ENCODE data around the gene PLAAT1. TPM values are rescaled to one million over a fixed set of nuclear protein-coding genes. Genes with fewer than 3 reads are reported as not detected.

The PLAAT1 gene
- total RNA-seq, 1 experiment from 2014 or later: not detected

DNA sequence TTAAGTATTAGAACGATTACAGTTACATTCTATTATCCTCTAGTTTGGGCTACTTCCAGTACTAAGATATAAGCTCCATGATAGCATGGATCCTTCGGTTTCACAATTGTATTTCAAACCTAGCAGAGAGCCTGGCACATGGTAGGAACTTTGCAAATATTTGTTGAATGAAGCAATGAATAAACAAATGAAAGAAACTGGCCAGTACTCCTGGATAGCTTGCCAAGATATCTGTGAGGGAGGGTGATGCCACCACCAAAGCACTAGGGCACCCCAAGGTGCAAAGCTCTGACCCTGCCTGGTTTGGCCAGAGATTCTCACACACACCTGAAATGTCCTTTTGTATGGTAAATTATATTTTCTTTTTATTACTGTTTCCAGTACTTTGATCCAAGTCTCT, 44.3 kb upstream of the PLAAT1 start (continued):
- TF ChIP-seq, protein P1, sequence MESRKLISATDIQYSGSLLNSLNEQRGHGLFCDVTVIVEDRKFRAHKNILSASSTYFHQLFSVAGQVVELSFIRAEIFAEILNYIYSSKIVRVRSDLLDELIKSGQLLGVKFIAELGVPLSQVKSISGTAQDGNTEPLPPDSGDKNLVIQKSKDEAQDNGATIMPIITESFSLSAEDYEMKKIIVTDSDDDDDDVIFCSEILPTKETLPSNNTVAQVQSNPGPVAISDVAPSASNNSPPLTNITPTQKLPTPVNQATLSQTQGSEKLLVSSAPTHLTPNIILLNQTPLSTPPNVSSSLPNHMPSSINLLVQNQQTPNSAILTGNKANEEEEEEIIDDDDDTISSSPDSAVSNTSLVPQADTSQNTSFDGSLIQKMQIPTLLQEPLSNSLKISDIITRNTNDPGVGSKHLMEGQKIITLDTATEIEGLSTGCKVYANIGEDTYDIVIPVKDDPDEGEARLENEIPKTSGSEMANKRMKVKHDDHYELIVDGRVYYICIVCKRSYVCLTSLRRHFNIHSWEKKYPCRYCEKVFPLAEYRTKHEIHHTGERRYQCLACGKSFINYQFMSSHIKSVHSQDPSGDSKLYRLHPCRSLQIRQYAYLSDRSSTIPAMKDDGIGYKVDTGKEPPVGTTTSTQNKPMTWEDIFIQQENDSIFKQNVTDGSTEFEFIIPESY (IDR thresholded peaks at IDR 0.05; ENCODE audit: extremely low read depth, insufficient replicate concordance, low read length): no peak
- TF ChIP-seq ZNF274 (IDR thresholded peaks at IDR 0.05; ENCODE audit: low read depth, low read length): no peak

DNA sequence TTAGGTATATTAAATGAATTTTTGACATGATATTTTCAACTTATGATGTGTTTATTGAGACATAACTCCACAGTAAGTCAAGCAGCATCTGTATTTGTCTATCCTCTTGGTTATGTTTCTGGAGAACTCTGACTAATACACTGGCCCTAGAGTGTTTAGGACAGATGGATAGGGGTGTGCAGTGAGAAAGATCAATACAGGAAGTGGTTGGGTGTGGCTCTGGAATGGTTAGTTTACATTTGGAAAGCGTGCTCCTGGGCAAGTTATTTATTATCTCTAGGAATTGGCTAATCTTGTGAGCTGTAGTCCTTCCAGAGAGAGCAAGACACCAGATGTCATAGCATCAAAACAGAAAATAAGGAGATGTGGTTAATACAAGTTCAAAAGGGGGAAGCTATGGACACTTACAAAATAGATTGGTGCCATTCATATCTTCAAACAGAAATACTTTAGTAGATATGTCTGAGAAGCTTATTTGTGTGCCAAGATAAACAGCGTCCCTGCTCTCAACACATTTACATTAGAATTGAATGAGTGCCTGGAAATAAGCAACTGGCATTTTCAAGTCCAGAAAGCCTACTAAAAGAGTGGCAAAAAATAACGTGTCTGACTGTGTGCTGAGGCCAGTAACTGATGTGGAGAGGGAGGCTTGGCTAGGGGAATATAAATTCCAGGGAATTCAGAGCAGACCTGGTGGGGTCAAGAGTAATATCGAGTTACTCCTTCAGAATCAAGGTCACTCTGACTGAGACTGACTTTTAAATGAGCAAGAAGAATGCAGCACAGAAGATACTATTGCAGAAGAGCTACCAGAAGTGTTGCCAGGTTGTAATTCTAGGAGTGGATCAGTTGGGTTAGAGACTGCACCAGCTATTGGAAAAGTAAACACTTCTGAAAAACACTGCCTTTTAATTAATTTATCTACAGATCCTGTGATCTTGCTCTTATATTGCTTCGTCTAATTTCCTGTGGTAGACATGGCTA, 33.4 kb upstream of the PLAAT1 start:
- Histone ChIP-seq H3K27ac (ENCODE audit: low read depth, low read length) (no peak overlapping the region), H3K36me3 (ENCODE audit: control insufficient read depth in 1 of 2, insufficient read depth in 2 of 2, low read length in 2 of 2) (no peaks in the 10 kb centered on the region), H3K9me3 (ENCODE audit: control insufficient read depth in 1 of 2, insufficient read depth in 1 of 2, low read depth in 1 of 2, low read length in 2 of 2) (no peaks in the 10 kb centered on the region), H3K27me3 (ENCODE audit: insufficient read depth, low read length) (0 out of 2 replicates have a peak, but pooled peaks cover 9% of the 10 kb centered on the region), H3K79me2 (ENCODE audit: insufficient read depth, low read length) (no peaks in the 10 kb centered on the region), H3K9ac (ENCODE audit: low read length) (no peak overlapping the region), H4K20me1 (ENCODE audit: insufficient read depth) (no peaks in the 10 kb centered on the region), H2AFZ (ENCODE audit: low read depth, low read length, poor library complexity, severe bottlenecking) (no peak overlapping the region), H3K4me2 (ENCODE audit: low read length) (no peak overlapping the region), H3K4me3 (replicated peaks in 1 of 2; ENCODE audit: low read depth in 1 of 2, low read length in 2 of 2) (no peak overlapping the region), H3K4me1 (ENCODE audit: control insufficient read depth in 1 of 2, insufficient read depth in 2 of 2, low read length in 2 of 2) (no peaks in the 10 kb centered on the region), H3K9me2 (ENCODE audit: insufficient read depth) (no peaks in the 10 kb centered on the region)
- TF ChIP-seq SIN3A (IDR thresholded peaks at IDR 0.05; ENCODE audit: low read depth): no peak
- TF ChIP-seq FOSL1 (IDR thresholded peaks at IDR 0.05; ENCODE audit: low read depth): no peak
- no peak for TF ChIP-seq YY1 (IDR thresholded peaks at IDR 0.05; ENCODE audit: extremely low read depth, insufficient replicate concordance, low read depth, low read length)
- TF ChIP-seq CBX3 (IDR thresholded peaks at IDR 0.05; ENCODE audit: low read depth): no peak
- no peak for TF ChIP-seq EZH2phosphoT487 (IDR thresholded peaks at IDR 0.05; ENCODE audit: borderline replicate concordance)
- no peak for TF ChIP-seq SRF (IDR thresholded peaks at IDR 0.05; ENCODE audit: low read depth)
- no peak for TF ChIP-seq CEBPB (IDR thresholded peaks at IDR 0.05; ENCODE audit: low read depth)
- no peak for TF ChIP-seq EGR1 (IDR thresholded peaks at IDR 0.05; ENCODE audit: low read depth)
- TF ChIP-seq POLR2A (IDR thresholded peaks at IDR 0.05; ENCODE audit: borderline replicate concordance, extremely low read depth, insufficient read depth, insufficient read length): no peak
- TF ChIP-seq TCF7L2 (IDR thresholded peaks at IDR 0.05; ENCODE audit: borderline replicate concordance, extremely low read depth, insufficient read depth, insufficient read length): no peak
- TF ChIP-seq POLR2AphosphoS5 (IDR thresholded peaks at IDR 0.05; ENCODE audit: low read depth, low read length): no peak
- TF ChIP-seq ELF1 (IDR thresholded peaks at IDR 0.05; ENCODE audit: borderline replicate concordance, low read depth): no peak
- TF ChIP-seq, protein P2, sequence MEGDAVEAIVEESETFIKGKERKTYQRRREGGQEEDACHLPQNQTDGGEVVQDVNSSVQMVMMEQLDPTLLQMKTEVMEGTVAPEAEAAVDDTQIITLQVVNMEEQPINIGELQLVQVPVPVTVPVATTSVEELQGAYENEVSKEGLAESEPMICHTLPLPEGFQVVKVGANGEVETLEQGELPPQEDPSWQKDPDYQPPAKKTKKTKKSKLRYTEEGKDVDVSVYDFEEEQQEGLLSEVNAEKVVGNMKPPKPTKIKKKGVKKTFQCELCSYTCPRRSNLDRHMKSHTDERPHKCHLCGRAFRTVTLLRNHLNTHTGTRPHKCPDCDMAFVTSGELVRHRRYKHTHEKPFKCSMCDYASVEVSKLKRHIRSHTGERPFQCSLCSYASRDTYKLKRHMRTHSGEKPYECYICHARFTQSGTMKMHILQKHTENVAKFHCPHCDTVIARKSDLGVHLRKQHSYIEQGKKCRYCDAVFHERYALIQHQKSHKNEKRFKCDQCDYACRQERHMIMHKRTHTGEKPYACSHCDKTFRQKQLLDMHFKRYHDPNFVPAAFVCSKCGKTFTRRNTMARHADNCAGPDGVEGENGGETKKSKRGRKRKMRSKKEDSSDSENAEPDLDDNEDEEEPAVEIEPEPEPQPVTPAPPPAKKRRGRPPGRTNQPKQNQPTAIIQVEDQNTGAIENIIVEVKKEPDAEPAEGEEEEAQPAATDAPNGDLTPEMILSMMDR (IDR thresholded peaks at IDR 0.05 in 2 of 3, conservative IDR thresholded peaks at IDR 0.05 in 1 of 3; ENCODE audit: borderline replicate concordance in 1 of 3, insufficient read depth in 1 of 3, low read depth in 2 of 3, low read length in 2 of 3): no peak
- no peak for TF ChIP-seq ZFX (IDR thresholded peaks at IDR 0.05)
- no TSS peak for BruUV-seq (replicated peaks)
- intact Hi-C loops (cut with micrococcal nuclease): no loop called here
- POLR2A ChIA-PET: no interaction called here
- no peak for DNase-seq (ENCODE audit: low read depth, low spot score)
- RAD21 ChIA-PET (ENCODE audit: low non-redundant PET in 1 of 2, low total read pairs in 2 of 2, uncharacterized antibody in 2 of 2, unreplicated experiment in 2 of 2): no interaction called here
- ATAC-seq: no peak
- CTCF ChIA-PET: no interaction called here
